Keratinocyte (primary cell): ENCODE results near the gene TSEN34. TPM values are rescaled to one million over a fixed set of nuclear protein-coding genes. Genes with fewer than 3 reads are reported as not detected.

Experiments used
- DNase-seq: peaks from one replicate; pipeline ENCODE4 v3.0.0-alpha.2; 2011; ENCODE audit warnings: low read depth, missing footprints, low spot score
- FAIRE-seq: peaks from 2 replicates; lab custom pipeline; 2011; peaks lifted over from hg19 to GRCh38; lab: Jason Lieb, UNC
- H2AFZ ChIP-seq: 2 replicates; pipeline ENCODE4 v1.6.0; 2012; ENCODE audit warnings: low read length, control low read depth, inconsistent platforms; ENCODE audit not compliant: control insufficient read depth
- H3K27ac ChIP-seq: 2 replicates; pipeline ENCODE4 v1.5.1; 2011; ENCODE audit warnings: low read length; ENCODE audit not compliant: control insufficient read depth, insufficient read depth
- H3K27me3 ChIP-seq: 3 replicates; pipeline ENCODE4 v1.6.0; 2011; ENCODE audit warnings: low read length; ENCODE audit not compliant: control insufficient read depth, insufficient read depth; ENCODE audit errors: extremely low read depth
- H3K36me3 ChIP-seq, 2 experiments: 2 replicates in 1 of 2; 3 replicates in 1 of 2; pipeline ENCODE4 v1.5.1; 2011; ENCODE audit warnings: low read length in 2 of 2, mild to moderate bottlenecking in 1 of 2; ENCODE audit not compliant: control insufficient read depth in 2 of 2, insufficient read depth in 2 of 2; ENCODE audit errors: extremely low read depth in 1 of 2
- H3K4me1 ChIP-seq: 3 replicates; pipeline ENCODE4 v1.5.1; 2011; ENCODE audit warnings: low read length; ENCODE audit not compliant: control insufficient read depth, insufficient read depth; ENCODE audit errors: extremely low read depth
- H3K4me2 ChIP-seq: 3 replicates; pipeline ENCODE4 v1.6.0; 2011; ENCODE audit warnings: low read depth, low read length; ENCODE audit not compliant: control insufficient read depth, insufficient read depth; ENCODE audit errors: extremely low read depth
- H3K4me3 ChIP-seq, 3 experiments: fragments of 200-600 bp in 1 of 3; sonication (generic) in 1 of 3; 2 replicates in 2 of 3; 3 replicates in 1 of 3; pipeline ENCODE4 v1.5.1; 2011 to 2016; ENCODE audit warnings: low read length in 3 of 3, mild to moderate bottlenecking in 3 of 3, control low read depth in 2 of 3, inconsistent platforms in 1 of 3, low read depth in 1 of 3, mixed read lengths in 1 of 3, mixed run types in 1 of 3, moderate library complexity in 1 of 3; ENCODE audit not compliant: control insufficient read depth in 2 of 3, insufficient read depth in 2 of 3; ENCODE audit errors: extremely low read depth in 1 of 3
- H3K79me2 ChIP-seq: 2 replicates; pipeline ENCODE4 v1.6.0; 2012; ENCODE audit warnings: low read length; ENCODE audit not compliant: control insufficient read depth, insufficient read depth
- H3K9ac ChIP-seq: 3 replicates; pipeline ENCODE4 v1.6.0; 2011; ENCODE audit warnings: low read length; ENCODE audit not compliant: control insufficient read depth, insufficient read depth; ENCODE audit errors: extremely low read depth
- H3K9me1 ChIP-seq: 3 replicates; pipeline ENCODE4 v1.6.0; 2011; ENCODE audit warnings: low read length; ENCODE audit not compliant: control insufficient read depth, insufficient read depth; ENCODE audit errors: extremely low read depth
- H3K9me3 ChIP-seq: 2 replicates; pipeline ENCODE4 v1.5.1; 2012; ENCODE audit warnings: low read depth, low read length; ENCODE audit not compliant: control insufficient read depth
- H4K20me1 ChIP-seq: 3 replicates; pipeline ENCODE4 v1.6.0; 2011; ENCODE audit warnings: low read length; ENCODE audit not compliant: control insufficient read depth, insufficient read depth; ENCODE audit errors: extremely low read depth
- EZH2 ChIP-seq: IDR thresholded peaks from one replicate; pipeline ENCODE4 v1.6.1; 2012; ENCODE audit warnings: inconsistent platforms, mild to moderate bottlenecking, low read length, moderate library complexity
- dilution Hi-C: fragments of 300-500 bp; cut with MboI; formaldehyde crosslinking; loops from one replicate; pipeline ENCODE4 v1.7.0; 2020; ENCODE audit warnings: low sequenced_read_pairs; ENCODE audit not compliant: extremely low pct_ligation_motif_present
- polyA plus RNA-seq, 5 experiments: library from polyadenylated mRNA; depleted of rRNA in 3 of 5; stranded (reverse) in 3 of 5; stranded (forward) in 1 of 5; unstranded in 1 of 5; fragments of >200 nt; gene quantifications; 1 replicate in 1 of 5; 2 replicates in 3 of 5; 3 replicates in 1 of 5; pipeline versions ENCODE4 v1.2.1 to v1.2.3, GENCODE V29; 2011 to 2012; ENCODE audit warnings: missing spikeins in 2 of 5, low read depth in 1 of 5, low replicate concordance in 1 of 5
- TF ChIP-seq, protein P1 (sequence below), 3 experiments: IDR thresholded peaks in 1 of 3; conservative IDR thresholded peaks in 1 of 3; optimal IDR thresholded peaks in 1 of 3; 2 replicates in 2 of 3; 3 replicates in 1 of 3; pipeline versions ENCODE3 to v1.5.1; 2011; ENCODE audit warnings: low read length in 3 of 3, mild to moderate bottlenecking in 3 of 3, moderate library complexity in 2 of 3, control low read depth in 1 of 3, inconsistent platforms in 1 of 3; ENCODE audit not compliant: insufficient read depth in 2 of 3; ENCODE audit errors: extremely low read depth in 1 of 3

TSEN34 gene
- polyA plus RNA-seq, 1 donor (not counting 4 experiments of a cell fraction or from before 2014, with no cell fraction given), result 36.5 TPM

DNA sequence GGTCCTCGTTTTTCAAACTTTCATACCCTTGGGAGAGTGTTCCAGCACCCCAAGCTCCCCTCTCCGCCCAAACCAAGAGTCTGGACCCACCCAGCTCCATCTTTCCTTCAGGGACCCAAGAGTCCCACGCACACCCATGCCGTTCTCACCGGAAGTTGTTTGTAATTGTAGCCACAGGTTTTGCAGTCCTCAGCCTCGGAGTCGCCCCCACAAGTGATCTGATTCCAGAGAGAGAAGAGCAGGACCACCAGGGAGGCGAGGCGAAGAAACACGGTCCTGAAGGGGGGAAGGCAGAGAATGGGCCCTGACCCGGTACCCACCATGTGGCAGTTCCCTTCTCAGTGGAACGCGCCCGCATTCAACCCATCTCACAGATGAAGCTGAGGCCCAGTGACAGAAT, 28.2 kb upstream of the TSEN34 start:
- peak overlapping the region; percentile 18 for H3K4me2 ChIP-seq
- DNase-seq (no peak), FAIRE-seq (no peak)
- H3K36me3 ChIP-seq, result peaks cover 1 to 2% of the 10 kb centered on the region in 2 experiments
- H3K79me2 ChIP-seq, result peaks cover 7% of the 10 kb centered on the region
- H3K9ac ChIP-seq, result no peak overlapping the region
- no peaks in the 10 kb centered on the region for H3K27me3 ChIP-seq
- H3K9me1 ChIP-seq, result no peaks in the 10 kb centered on the region
- TF ChIP-seq, protein P1, sequence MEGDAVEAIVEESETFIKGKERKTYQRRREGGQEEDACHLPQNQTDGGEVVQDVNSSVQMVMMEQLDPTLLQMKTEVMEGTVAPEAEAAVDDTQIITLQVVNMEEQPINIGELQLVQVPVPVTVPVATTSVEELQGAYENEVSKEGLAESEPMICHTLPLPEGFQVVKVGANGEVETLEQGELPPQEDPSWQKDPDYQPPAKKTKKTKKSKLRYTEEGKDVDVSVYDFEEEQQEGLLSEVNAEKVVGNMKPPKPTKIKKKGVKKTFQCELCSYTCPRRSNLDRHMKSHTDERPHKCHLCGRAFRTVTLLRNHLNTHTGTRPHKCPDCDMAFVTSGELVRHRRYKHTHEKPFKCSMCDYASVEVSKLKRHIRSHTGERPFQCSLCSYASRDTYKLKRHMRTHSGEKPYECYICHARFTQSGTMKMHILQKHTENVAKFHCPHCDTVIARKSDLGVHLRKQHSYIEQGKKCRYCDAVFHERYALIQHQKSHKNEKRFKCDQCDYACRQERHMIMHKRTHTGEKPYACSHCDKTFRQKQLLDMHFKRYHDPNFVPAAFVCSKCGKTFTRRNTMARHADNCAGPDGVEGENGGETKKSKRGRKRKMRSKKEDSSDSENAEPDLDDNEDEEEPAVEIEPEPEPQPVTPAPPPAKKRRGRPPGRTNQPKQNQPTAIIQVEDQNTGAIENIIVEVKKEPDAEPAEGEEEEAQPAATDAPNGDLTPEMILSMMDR (optimal IDR thresholded peaks at IDR 0.05 in 1 of 3, IDR thresholded peaks at IDR 0.05 in 1 of 3, conservative IDR thresholded peaks at IDR 0.05 in 1 of 3; ENCODE audit: extremely low read depth in 1 of 3, insufficient read depth in 2 of 3, low read length in 3 of 3), result no peak
- no peak for TF ChIP-seq EZH2
- dilution Hi-C loops, result no loop called here
- peaks cover 24% of the 10 kb centered on the region for H3K4me1 ChIP-seq
- H2AFZ ChIP-seq, result no peak overlapping the region
- H3K4me3 ChIP-seq, result peak overlapping the region; percentile 38 to 50 (median 39)
- no peak overlapping the region for H3K27ac ChIP-seq
- no peaks in the 10 kb centered on the region for H3K9me3 ChIP-seq
- H4K20me1 ChIP-seq, result no peaks in the 10 kb centered on the region

DNA sequence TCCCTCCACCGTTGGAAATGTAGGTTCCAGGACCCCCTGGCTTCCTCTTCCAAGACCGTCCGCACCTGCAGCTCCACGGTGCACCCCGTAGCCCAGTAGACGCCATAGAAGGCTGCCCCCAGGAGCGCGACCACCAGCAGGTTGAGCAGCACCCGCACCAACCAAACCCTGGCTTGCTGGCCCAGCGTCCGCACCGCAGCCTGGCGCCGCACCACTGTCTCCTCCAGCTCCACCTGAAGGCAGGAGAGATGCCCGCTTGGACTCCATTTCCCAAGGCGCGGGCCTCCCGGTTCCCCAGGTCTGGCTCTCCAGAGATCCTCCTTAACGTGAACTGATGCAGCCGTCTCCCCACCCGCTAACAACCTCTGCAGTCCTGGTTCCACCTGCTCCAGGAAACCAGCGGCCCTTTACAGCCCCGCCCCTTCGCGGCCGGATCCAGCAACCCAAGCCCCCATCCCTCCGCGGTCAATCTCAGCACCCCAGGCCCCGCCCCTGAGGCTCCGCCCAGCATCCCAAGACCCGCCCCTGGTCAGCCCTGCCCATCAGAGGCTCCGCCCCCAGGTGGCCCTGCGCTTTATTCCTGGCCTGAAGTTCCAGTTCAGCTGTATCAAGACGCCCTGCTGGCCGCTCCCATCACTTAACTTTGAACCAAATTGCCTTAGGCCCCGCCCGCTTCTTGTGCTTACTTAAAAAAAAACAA, 26.6 kb upstream of the TSEN34 start:
- Histone ChIP-seq H3K36me3 (no peaks in the 10 kb centered on the region), H3K4me1 (peaks cover 14% of the 10 kb centered on the region), H3K9me3 (no peaks in the 10 kb centered on the region), H3K9me1 (no peaks in the 10 kb centered on the region), H2AFZ (no peak overlapping the region), H3K4me3 (no peak overlapping the region), H3K9ac (no peak overlapping the region), H4K20me1 (no peaks in the 10 kb centered on the region), H3K27me3 (no peaks in the 10 kb centered on the region), H3K27ac (no peak overlapping the region), H3K79me2 (no peaks in the 10 kb centered on the region), H3K4me2 (no peak overlapping the region)
- dilution Hi-C loops, result no loop called here
- TF ChIP-seq, protein P1 (optimal IDR thresholded peaks at IDR 0.05 in 1 of 3, IDR thresholded peaks at IDR 0.05 in 1 of 3, conservative IDR thresholded peaks at IDR 0.05 in 1 of 3; ENCODE audit: extremely low read depth in 1 of 3, insufficient read depth in 2 of 3, low read length in 3 of 3), result no peak
- TF ChIP-seq EZH2, result no peak
- FAIRE-seq (no peak), DNase-seq (no peak)
